Activated CD4-positive, alpha-beta memory T cell treated with anti-CD3 and anti-CD28 coated beads, Interleukin-2, amount 10 ng/mL, durations not matched to agents 7 days and 5 days (primary cell): Measurements from ENCODE around the gene TMTC3. TPM values are rescaled to one million over a fixed set of nuclear protein-coding genes. Genes with fewer than 3 reads are reported as not detected.

Experiments used
- CTCF ChIA-PET: fragments of 350-600 bp; sonication (Branson Sonifier 250); formaldehyde crosslinking; loops from one replicate; lab custom pipeline; 2021; ENCODE audit warnings: antibody characterized with exemption, inconsistent platforms; lab: Charles Lee
- POLR2A ChIA-PET: fragments of 350-600 bp; sonication (Branson Sonifier 250); formaldehyde crosslinking; loops from one replicate; lab custom pipeline; 2021; ENCODE audit warnings: antibody characterized with exemption; lab: Charles Lee
- DNase-seq: peaks from one replicate; pipeline ENCODE4 v3.0.0-alpha.2; 2020
- H3K27ac Mint-ChIP-seq: one replicate; pipeline ENCODE4 v1.8.0; 2021; ENCODE audit warnings: mild to moderate bottlenecking, mixed read lengths
- H3K27me3 Mint-ChIP-seq: one replicate; pipeline ENCODE4 v1.8.0; 2021; ENCODE audit warnings: mixed read lengths
- H3K36me3 Mint-ChIP-seq: one replicate; pipeline ENCODE4 v1.8.0; 2021; ENCODE audit warnings: low read depth, mixed read lengths
- H3K4me1 Mint-ChIP-seq: one replicate; pipeline ENCODE4 v1.8.0; 2021; ENCODE audit warnings: mixed read lengths
- H3K4me3 Mint-ChIP-seq: one replicate; pipeline ENCODE4 v1.8.0; 2021; ENCODE audit warnings: mild to moderate bottlenecking, mixed read lengths
- H3K9me3 Mint-ChIP-seq: one replicate; pipeline ENCODE4 v1.8.0; 2021; ENCODE audit warnings: mixed read lengths
- total RNA-seq, 2 experiments: library from RNA; stranded (reverse); gene quantifications; one replicate each; pipeline ENCODE4 v1.2.3, GENCODE V29; 2021

TMTC3 gene
- total RNA-seq, 2 experiments from 2014 or later, result 5.9 to 6.7 TPM

GRCh38 chr12:88179436-88180014 is 37.4 kb downstream of the TMTC3 start:
- Mint-ChIP-seq H3K4me1 (no peaks in the 10 kb centered on the region), H3K9me3 (no peaks in the 10 kb centered on the region), H3K27me3 (no peaks in the 10 kb centered on the region), H3K27ac (no peak overlapping the region), H3K36me3 (peaks cover 41% of the 10 kb centered on the region), H3K4me3 (no peak overlapping the region)
- no peak for DNase-seq
- CTCF ChIA-PET, result no interaction called here
- POLR2A ChIA-PET, result no interaction called here

GRCh38 chr12:88181881-88182280 is 39.8 kb downstream of the TMTC3 start:
- no peak for DNase-seq
- no peaks in the 10 kb centered on the region for H3K4me1 Mint-ChIP-seq
- no peak overlapping the region for H3K27ac Mint-ChIP-seq
- H3K36me3 Mint-ChIP-seq, result peaks cover 30% of the 10 kb centered on the region
- H3K4me3 Mint-ChIP-seq, result no peak overlapping the region
- no peaks in the 10 kb centered on the region for H3K27me3 Mint-ChIP-seq
- CTCF ChIA-PET, result no interaction called here
- H3K9me3 Mint-ChIP-seq, result no peaks in the 10 kb centered on the region
- POLR2A ChIA-PET, result no interaction called here

GRCh38 chr12:88182416-88182815 is 40.3 kb downstream of the TMTC3 start:
- Mint-ChIP-seq H3K4me3 (no peak overlapping the region), H3K27me3 (no peaks in the 10 kb centered on the region), H3K9me3 (no peaks in the 10 kb centered on the region), H3K27ac (no peak overlapping the region), H3K4me1 (no peaks in the 10 kb centered on the region), H3K36me3 (peaks cover 27% of the 10 kb centered on the region)
- POLR2A ChIA-PET, result no interaction called here
- DNase-seq, result no peak
- CTCF ChIA-PET, result no interaction called here

- Mint-ChIP-seq H3K36me3 (peaks cover 15% of the 10 kb centered on the region), H3K9me3 (no peaks in the 10 kb centered on the region), H3K27ac (no peak overlapping the region), H3K27me3 (no peaks in the 10 kb centered on the region), H3K4me1 (no peaks in the 10 kb centered on the region), H3K4me3 (no peak overlapping the region)
- POLR2A ChIA-PET, result no interaction called here
- CTCF ChIA-PET, result no interaction called here
- DNase-seq, result no peak
Observed at GRCh38 chr12:88184196-88184595, 42.1 kb downstream of the TMTC3 start.

- no peaks in the 10 kb centered on the region for H3K4me1 Mint-ChIP-seq
- H3K27me3 Mint-ChIP-seq, result no peaks in the 10 kb centered on the region
- no peak for DNase-seq
- CTCF ChIA-PET, result no interaction called here
- no peak overlapping the region for H3K4me3 Mint-ChIP-seq
- no peak overlapping the region for H3K27ac Mint-ChIP-seq
- H3K36me3 Mint-ChIP-seq, result peaks cover 6% of the 10 kb centered on the region
- H3K9me3 Mint-ChIP-seq, result no peaks in the 10 kb centered on the region
- POLR2A ChIA-PET, result no interaction called here
Observed at GRCh38 chr12:88185279-88185678, 43.2 kb downstream of the TMTC3 start.

GRCh38 chr12:88185988-88186387 is 43.9 kb downstream of the TMTC3 start:
- Mint-ChIP-seq H3K9me3 (no peaks in the 10 kb centered on the region), H3K4me1 (no peaks in the 10 kb centered on the region), H3K27ac (no peak overlapping the region), H3K4me3 (no peak overlapping the region), H3K36me3 (peaks cover under 1% of the 10 kb centered on the region), H3K27me3 (no peaks in the 10 kb centered on the region)
- DNase-seq, result no peak
- CTCF ChIA-PET, result no interaction called here
- POLR2A ChIA-PET, result no interaction called here

- ChIA-PET CTCF (interaction anchor here (0.8 kb wide), 1 partner anchor 19 kb away, joined by 3 read pairs; no protein-coding TSS in a partner anchor), POLR2A (no interaction called here)
- DNase-seq, result no peak
- Mint-ChIP-seq H3K27me3 (no peaks in the 10 kb centered on the region), H3K4me3 (no peak overlapping the region), H3K9me3 (no peaks in the 10 kb centered on the region), H3K36me3 (no peaks in the 10 kb centered on the region), H3K27ac (no peak overlapping the region), H3K4me1 (no peaks in the 10 kb centered on the region)
Observed at GRCh38 chr12:88187571-88187970, 45.5 kb downstream of the TMTC3 start.

GRCh38 chr12:88188180-88188579 is 46.1 kb downstream of the TMTC3 start:
- DNase-seq, result no peak
- H3K27ac Mint-ChIP-seq, result no peak overlapping the region
- no peak overlapping the region for H3K4me3 Mint-ChIP-seq
- H3K9me3 Mint-ChIP-seq, result no peaks in the 10 kb centered on the region
- H3K4me1 Mint-ChIP-seq, result no peaks in the 10 kb centered on the region
- ChIA-PET CTCF (interaction anchor here (0.8 kb wide), 1 partner anchor 20 kb away, joined by 3 read pairs; no protein-coding TSS in a partner anchor), POLR2A (no interaction called here)
- H3K27me3 Mint-ChIP-seq, result no peaks in the 10 kb centered on the region
- H3K36me3 Mint-ChIP-seq, result no peaks in the 10 kb centered on the region

GRCh38 chr12:88192426-88192825 is 50.3 kb downstream of the TMTC3 start:
- Mint-ChIP-seq H3K9me3 (no peaks in the 10 kb centered on the region), H3K36me3 (peaks cover 17% of the 10 kb centered on the region), H3K4me1 (no peaks in the 10 kb centered on the region), H3K27ac (no peak overlapping the region), H3K27me3 (no peaks in the 10 kb centered on the region), H3K4me3 (no peak overlapping the region)
- no peak for DNase-seq
- CTCF ChIA-PET, result no interaction called here
- POLR2A ChIA-PET, result no interaction called here

GRCh38 chr12:88194868-88195267 is 52.8 kb downstream of the TMTC3 start:
- H3K36me3 Mint-ChIP-seq, result peaks cover 17% of the 10 kb centered on the region
- no peaks in the 10 kb centered on the region for H3K9me3 Mint-ChIP-seq
- no peak overlapping the region for H3K4me3 Mint-ChIP-seq
- no peak overlapping the region for H3K27ac Mint-ChIP-seq
- DNase-seq, result no peak
- H3K27me3 Mint-ChIP-seq, result no peaks in the 10 kb centered on the region
- H3K4me1 Mint-ChIP-seq, result no peaks in the 10 kb centered on the region
- ChIA-PET POLR2A (no interaction called here), CTCF (no interaction called here)

- ChIA-PET CTCF (no interaction called here), POLR2A (no interaction called here)
- no peak for DNase-seq
- Mint-ChIP-seq H3K9me3 (no peaks in the 10 kb centered on the region), H3K4me3 (no peak overlapping the region), H3K36me3 (peaks cover 6% of the 10 kb centered on the region), H3K27me3 (no peaks in the 10 kb centered on the region), H3K27ac (no peak overlapping the region), H3K4me1 (no peaks in the 10 kb centered on the region)
Observed at GRCh38 chr12:88200029-88200428, 57.9 kb downstream of the TMTC3 start.

GRCh38 chr12:88202500-88202899 is 60.4 kb downstream of the TMTC3 start:
- POLR2A ChIA-PET, result no interaction called here
- CTCF ChIA-PET, result no interaction called here
- no peak for DNase-seq
- H3K27me3 Mint-ChIP-seq, result no peaks in the 10 kb centered on the region
- H3K27ac Mint-ChIP-seq, result no peak overlapping the region
- no peaks in the 10 kb centered on the region for H3K4me1 Mint-ChIP-seq
- no peak overlapping the region for H3K4me3 Mint-ChIP-seq
- peaks cover 6% of the 10 kb centered on the region for H3K9me3 Mint-ChIP-seq
- H3K36me3 Mint-ChIP-seq, result no peaks in the 10 kb centered on the region

- no peak for DNase-seq
- H3K4me1 Mint-ChIP-seq, result no peaks in the 10 kb centered on the region
- POLR2A ChIA-PET, result no interaction called here
- CTCF ChIA-PET, result no interaction called here
- peaks cover 19% of the 10 kb centered on the region for H3K9me3 Mint-ChIP-seq
- H3K4me3 Mint-ChIP-seq, result no peak overlapping the region
- no peaks in the 10 kb centered on the region for H3K36me3 Mint-ChIP-seq
- no peak overlapping the region for H3K27ac Mint-ChIP-seq
- no peaks in the 10 kb centered on the region for H3K27me3 Mint-ChIP-seq
Observed at GRCh38 chr12:88206601-88207000, 64.5 kb downstream of the TMTC3 start.

GRCh38 chr12:88207921-88208620 is 66.0 kb downstream of the TMTC3 start:
- H3K4me1 Mint-ChIP-seq, result no peaks in the 10 kb centered on the region
- H3K36me3 Mint-ChIP-seq, result no peaks in the 10 kb centered on the region
- POLR2A ChIA-PET, result no interaction called here
- no peaks in the 10 kb centered on the region for H3K27me3 Mint-ChIP-seq
- H3K27ac Mint-ChIP-seq, result no peak overlapping the region
- peaks cover 25% of the 10 kb centered on the region for H3K9me3 Mint-ChIP-seq
- no peak overlapping the region for H3K4me3 Mint-ChIP-seq
- CTCF ChIA-PET, result no interaction called here
- DNase-seq, result no peak
